HT-29 (cell line): Measurements from ENCODE around the gene XXYLT1. TPM values are rescaled to one million over a fixed set of nuclear protein-coding genes. Genes with fewer than 3 reads are reported as not detected.
"Not testable (repeated sequence)": the region's sequence is repeated elsewhere in the genome, so short reads cannot be mapped to it uniquely, and the experiment has no call there.

Source experiments
- DNase-seq: peaks from one replicate; pipeline ENCODE4 v3.0.0-alpha.2; 2015; ENCODE audit warnings: low spot score
- total RNA-seq: library from RNA; depleted of rRNA; stranded (reverse); fragments of >200 nt; shearing (Covaris generic); gene quantifications from 2 replicates; pipeline ENCODE4 v1.2.3, GENCODE V29; 2014

The XXYLT1 gene
- total RNA-seq, 1 experiment from 2014 or later: 23.8 TPM

- DNase-seq: no peak
Observed at GRCh38 chr3:195048059-195048905, 222.7 kb downstream of the XXYLT1 start.

- DNase-seq: no peak
Observed at GRCh38 chr3:195047536-195047935, 223.4 kb downstream of the XXYLT1 start.

GRCh38 chr3:195046441-195046840, 224.5 kb downstream of the XXYLT1 start:
- DNase-seq: no peak

GRCh38 chr3:195045481-195046210, 225.3 kb downstream of the XXYLT1 start:
- no peak for DNase-seq

GRCh38 chr3:195044411-195044810, 226.5 kb downstream of the XXYLT1 start:
- DNase-seq: no peak

- DNase-seq: no peak
Observed at GRCh38 chr3:195043607-195044339, 227.2 kb downstream of the XXYLT1 start.

GRCh38 chr3:195042743-195043606, 228.0 kb downstream of the XXYLT1 start:
- peak; percentile 87 for DNase-seq

- no peak for DNase-seq
Observed at GRCh38 chr3:195041871-195042742, 228.9 kb downstream of the XXYLT1 start.

- peak; percentile 66 for DNase-seq
Observed at GRCh38 chr3:195040773-195041520, 230.0 kb downstream of the XXYLT1 start.

GRCh38 chr3:195040094-195040493, 230.9 kb downstream of the XXYLT1 start:
- DNase-seq: no peak

- DNase-seq: no peak
Observed at GRCh38 chr3:195039180-195039843, 231.6 kb downstream of the XXYLT1 start.

GRCh38 chr3:195038161-195038560, 232.8 kb downstream of the XXYLT1 start:
- DNase-seq: no peak

- DNase-seq: not testable (repeated sequence)
Observed at GRCh38 chr3:195037586-195037985, 233.4 kb downstream of the XXYLT1 start.

- peak; percentile 19 for DNase-seq
Observed at GRCh38 chr3:195036974-195037373, 234.0 kb downstream of the XXYLT1 start.

GRCh38 chr3:195036574-195036973, 234.4 kb downstream of the XXYLT1 start:
- DNase-seq: no peak

- DNase-seq: no peak
Observed at GRCh38 chr3:195036203-195036505, 234.8 kb downstream of the XXYLT1 start.

- peak; percentile 29 for DNase-seq
Observed at GRCh38 chr3:195035345-195036202, 235.4 kb downstream of the XXYLT1 start.

GRCh38 chr3:195034541-195034940, 236.4 kb downstream of the XXYLT1 start:
- DNase-seq: no peak
